Measurements from ENCODE around the gene CFAP46. TPM values are rescaled to one million over a fixed set of nuclear protein-coding genes. Genes with fewer than 3 reads are reported as not detected.

The CFAP46 gene
- total RNA-seq, 1 donor = 0.09 TPM

GRCh38 chr10:132840698-132841614 is 101.4 kb downstream of the CFAP46 start:
- no peak for DNase-seq (ENCODE audit: low read depth)
- H3K4me3 ChIP-seq (ENCODE audit: low read depth, low read length) = no peak overlapping the region

GRCh38 chr10:132839061-132839460 is 103.3 kb downstream of the CFAP46 start:
- H3K4me3 ChIP-seq (ENCODE audit: low read depth, low read length) = no peak overlapping the region
- TF ChIP-seq CTCF (IDR thresholded peaks at IDR 0.05; ENCODE audit: insufficient read depth, low read length) = no peak
- DNase-seq (ENCODE audit: low read depth) = no peak

More at GRCh38 chr10:132840698-132841614, 101.4 kb downstream of the CFAP46 start:
- no peak for TF ChIP-seq CTCF (IDR thresholded peaks at IDR 0.05; ENCODE audit: insufficient read depth, low read length)

GRCh38 chr10:132838346-132838970 is 103.9 kb downstream of the CFAP46 start:
- no peak for TF ChIP-seq CTCF (IDR thresholded peaks at IDR 0.05; ENCODE audit: insufficient read depth, low read length)
- no peak for DNase-seq (ENCODE audit: low read depth)
- no peak overlapping the region for H3K4me3 ChIP-seq (ENCODE audit: low read depth, low read length)

- no peak overlapping the region for H3K4me3 ChIP-seq (ENCODE audit: low read depth, low read length)
- DNase-seq (ENCODE audit: low read depth) = no peak
- TF ChIP-seq CTCF (IDR thresholded peaks at IDR 0.05; ENCODE audit: insufficient read depth, low read length) = no peak
Observed at GRCh38 chr10:132837905-132838304, 104.5 kb downstream of the CFAP46 start.

- DNase-seq (ENCODE audit: low read depth) = peak; percentile 26
- no peak overlapping the region for H3K4me3 ChIP-seq (ENCODE audit: low read depth, low read length)
- peak; percentile 83 for TF ChIP-seq CTCF (IDR thresholded peaks at IDR 0.05; ENCODE audit: insufficient read depth, low read length)
Observed at GRCh38 chr10:132836832-132837540, 105.4 kb downstream of the CFAP46 start.

GRCh38 chr10:132836248-132836831 is 106.0 kb downstream of the CFAP46 start:
- H3K4me3 ChIP-seq (ENCODE audit: low read depth, low read length) = no peak overlapping the region
- TF ChIP-seq CTCF (IDR thresholded peaks at IDR 0.05; ENCODE audit: insufficient read depth, low read length) = no peak
- DNase-seq (ENCODE audit: low read depth) = no peak

All from fibroblast of the aortic adventitia (primary cell).